ENCODE data around the gene TENT4A. TPM values are rescaled to one million over a fixed set of nuclear protein-coding genes. Genes with fewer than 3 reads are reported as not detected.

Gene TENT4A
- total RNA-seq, 4 donors from 2014 or later: 20.9 to 70.3 (median 28.1) TPM

DNA sequence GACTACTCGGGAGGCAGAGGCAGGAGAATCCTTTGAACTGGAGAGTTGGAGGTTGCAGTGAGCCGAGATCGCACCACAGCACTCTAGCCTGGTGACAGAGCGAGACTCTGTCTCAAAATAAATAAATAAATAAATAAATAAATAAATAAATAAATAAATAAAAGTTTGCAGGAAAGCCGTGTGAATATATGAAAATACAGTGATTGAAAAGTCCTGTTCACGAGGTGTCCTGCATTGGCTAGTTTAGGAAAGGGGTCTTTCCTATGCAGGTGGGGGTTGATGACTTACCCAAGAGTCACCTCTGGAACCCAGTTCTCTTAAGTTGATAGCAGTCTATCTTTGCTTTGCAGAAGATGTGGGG lies 7.3 kb downstream of the TENT4A start:
- WGBS, 2 donors (ENCODE audit: low coverage in 1 of 2): 89 to 91% methylated on average over 5 to 6 of the region's 6 CpGs
- Histone ChIP-seq H3K27me3 (no peaks in the 10 kb centered on the region), H3K36me3 (no peaks in the 10 kb centered on the region), H3K27ac (no peak overlapping the region), H3K9me3 (no peaks in the 10 kb centered on the region), H3K4me3 (no peak overlapping the region), H3K4me1 (peaks cover 45 to 72% (median 48%) of the 10 kb centered on the region in 4 donors)
- no peak for TF ChIP-seq EP300 (IDR thresholded peaks at IDR 0.05; ENCODE audit: low read depth)
- TF ChIP-seq, protein P1, sequence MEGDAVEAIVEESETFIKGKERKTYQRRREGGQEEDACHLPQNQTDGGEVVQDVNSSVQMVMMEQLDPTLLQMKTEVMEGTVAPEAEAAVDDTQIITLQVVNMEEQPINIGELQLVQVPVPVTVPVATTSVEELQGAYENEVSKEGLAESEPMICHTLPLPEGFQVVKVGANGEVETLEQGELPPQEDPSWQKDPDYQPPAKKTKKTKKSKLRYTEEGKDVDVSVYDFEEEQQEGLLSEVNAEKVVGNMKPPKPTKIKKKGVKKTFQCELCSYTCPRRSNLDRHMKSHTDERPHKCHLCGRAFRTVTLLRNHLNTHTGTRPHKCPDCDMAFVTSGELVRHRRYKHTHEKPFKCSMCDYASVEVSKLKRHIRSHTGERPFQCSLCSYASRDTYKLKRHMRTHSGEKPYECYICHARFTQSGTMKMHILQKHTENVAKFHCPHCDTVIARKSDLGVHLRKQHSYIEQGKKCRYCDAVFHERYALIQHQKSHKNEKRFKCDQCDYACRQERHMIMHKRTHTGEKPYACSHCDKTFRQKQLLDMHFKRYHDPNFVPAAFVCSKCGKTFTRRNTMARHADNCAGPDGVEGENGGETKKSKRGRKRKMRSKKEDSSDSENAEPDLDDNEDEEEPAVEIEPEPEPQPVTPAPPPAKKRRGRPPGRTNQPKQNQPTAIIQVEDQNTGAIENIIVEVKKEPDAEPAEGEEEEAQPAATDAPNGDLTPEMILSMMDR (IDR thresholded peaks at IDR 0.05): no peak
- no peak for TF ChIP-seq POLR2A (IDR thresholded peaks at IDR 0.05)
- no peak for TF ChIP-seq POLR2AphosphoS5 (IDR thresholded peaks at IDR 0.05)
- intact Hi-C loops (cut with DNase I; ENCODE audit: low total_unique reads) (no loop called here), in situ Hi-C loops (cut with MboI; ENCODE audit: low pct_ligation_motif_present in 1 of 4, low pct_unique_long_range_greater_than_20kb in 1 of 4, low sequenced_read_pairs in 3 of 4) (no loop called here)
- no peak for DNase-seq

DNA sequence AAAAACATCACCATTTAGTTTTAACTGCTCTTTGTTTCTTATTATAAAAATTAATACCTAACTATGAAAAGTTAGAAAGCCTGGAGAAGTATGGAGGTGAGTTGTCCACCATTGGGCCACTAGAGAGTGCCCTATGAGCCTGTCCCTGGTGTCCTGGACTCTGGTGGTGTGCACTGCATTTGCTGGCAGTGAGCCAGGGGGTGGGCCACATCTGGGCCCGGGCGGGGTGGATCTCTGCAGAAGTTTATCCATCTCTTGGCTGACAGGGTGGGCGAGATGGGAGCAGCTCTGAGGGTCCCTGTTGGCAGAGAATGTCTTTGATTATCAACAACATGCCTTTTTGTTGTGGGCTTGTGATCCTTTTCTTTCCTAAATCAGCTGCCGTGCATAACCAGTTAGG lies 8.2 kb downstream of the TENT4A start:
- no peak overlapping the region for H3K4me3 ChIP-seq
- TF ChIP-seq, protein P1 (IDR thresholded peaks at IDR 0.05): no peak
- TF ChIP-seq EP300 (IDR thresholded peaks at IDR 0.05; ENCODE audit: low read depth) (no peak), POLR2A (IDR thresholded peaks at IDR 0.05) (no peak), POLR2AphosphoS5 (IDR thresholded peaks at IDR 0.05) (no peak)
- WGBS, 2 donors (ENCODE audit: low coverage in 1 of 2): 75% methylated on average over 4 of the region's 4 CpGs; no CpG with 5 or more reads in 1 of the 2 donors
- no peaks in the 10 kb centered on the region for H3K9me3 ChIP-seq
- intact Hi-C loops (cut with DNase I; ENCODE audit: low total_unique reads): no loop called here
- no peak for DNase-seq
- H3K27me3 ChIP-seq: no peaks in the 10 kb centered on the region
- in situ Hi-C loops (cut with MboI; ENCODE audit: low pct_ligation_motif_present in 1 of 4, low pct_unique_long_range_greater_than_20kb in 1 of 4, low sequenced_read_pairs in 3 of 4): no loop called here
- H3K4me1 ChIP-seq: peaks cover 38 to 63% (median 41%) of the 10 kb centered on the region in 4 donors
- no peaks in the 10 kb centered on the region for H3K36me3 ChIP-seq
- peak overlapping the region; percentile 58 to 72 (median 66) for H3K27ac ChIP-seq

DNA sequence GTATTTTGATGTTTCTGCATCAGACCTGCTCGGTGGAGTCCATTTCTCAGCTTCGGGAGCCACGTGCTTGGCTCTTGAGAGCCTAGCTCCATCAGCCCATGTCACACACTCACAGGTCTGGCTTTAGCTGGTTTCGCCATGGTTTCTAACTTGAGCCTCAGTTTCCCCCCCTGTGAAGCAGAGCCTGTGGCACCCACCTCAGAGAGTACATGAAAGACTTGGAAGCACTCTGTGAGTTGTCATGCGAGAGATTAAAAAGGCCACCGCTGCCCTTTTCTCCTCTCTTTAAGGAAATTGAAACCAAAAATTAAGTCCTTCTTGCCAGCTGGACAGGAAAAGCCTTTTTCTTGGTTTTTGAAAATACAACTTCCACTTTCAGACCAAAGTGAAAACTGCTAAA lies 8.8 kb downstream of the TENT4A start:
- Histone ChIP-seq H3K4me3 (peak overlapping the region in 1 of 4 donors; percentile 3), H3K4me1 (peaks cover 33 to 62% (median 35%) of the 10 kb centered on the region in 4 donors), H3K27me3 (no peaks in the 10 kb centered on the region), H3K9me3 (no peaks in the 10 kb centered on the region), H3K36me3 (no peaks in the 10 kb centered on the region), H3K27ac (peak overlapping the region; percentile 58 to 72 (median 66))
- in situ Hi-C loops (cut with MboI; ENCODE audit: low pct_ligation_motif_present in 1 of 4, low pct_unique_long_range_greater_than_20kb in 1 of 4, low sequenced_read_pairs in 3 of 4) (no loop called here), intact Hi-C loops (cut with DNase I; ENCODE audit: low total_unique reads) (no loop called here)
- DNase-seq: no peak
- TF ChIP-seq EP300 (IDR thresholded peaks at IDR 0.05; ENCODE audit: low read depth): no peak
- no peak for TF ChIP-seq POLR2A (IDR thresholded peaks at IDR 0.05)
- TF ChIP-seq, protein P1 (IDR thresholded peaks at IDR 0.05): no peak
- no peak for TF ChIP-seq POLR2AphosphoS5 (IDR thresholded peaks at IDR 0.05)
- WGBS, 2 donors (ENCODE audit: low coverage in 1 of 2): 42 to 50% methylated on average over 6 of the region's 6 CpGs

DNA sequence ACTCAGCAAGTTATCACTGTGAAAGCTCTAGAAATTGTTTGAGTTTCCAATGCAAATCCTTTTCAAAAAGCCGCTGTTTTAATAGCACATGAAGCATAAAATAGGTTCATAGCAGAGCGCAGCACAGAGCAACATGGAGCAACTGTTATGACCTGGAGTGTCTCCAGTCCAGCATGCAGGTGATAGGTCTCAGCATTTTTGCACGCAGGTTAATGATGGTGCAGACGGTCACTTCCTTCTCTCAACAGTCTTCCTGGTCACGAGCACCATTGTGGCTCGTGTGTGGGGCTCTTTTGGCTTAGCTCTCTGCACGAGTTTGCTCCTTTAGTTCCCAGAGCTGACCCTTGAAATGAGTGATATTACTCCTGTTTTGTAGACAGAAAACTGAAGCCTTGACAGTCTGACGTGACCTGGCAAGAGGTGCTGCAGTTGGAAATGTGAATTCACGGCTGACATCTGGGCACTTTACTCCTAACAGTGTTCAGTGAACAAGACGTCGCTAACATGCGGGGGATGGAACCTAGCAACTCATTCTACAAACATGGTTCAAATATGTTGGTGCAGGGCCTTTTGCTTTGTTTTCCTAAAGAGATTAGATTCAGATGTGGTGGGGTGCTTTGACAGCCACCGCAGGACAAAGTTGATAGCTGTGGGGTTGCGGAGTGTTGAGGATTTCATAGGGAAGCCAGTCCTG lies 10.0 kb downstream of the TENT4A start:
- intact Hi-C loops (cut with DNase I; ENCODE audit: low total_unique reads) (no loop called here), in situ Hi-C loops (cut with MboI; ENCODE audit: low pct_ligation_motif_present in 1 of 4, low pct_unique_long_range_greater_than_20kb in 1 of 4, low sequenced_read_pairs in 3 of 4) (no loop called here)
- Histone ChIP-seq H3K27me3 (no peaks in the 10 kb centered on the region), H3K4me1 (peaks cover 26 to 60% (median 30%) of the 10 kb centered on the region in 4 donors), H3K27ac (peak overlapping the region in 3 of 4 donors; percentile 27 to 72 (median 58)), H3K36me3 (no peaks in the 10 kb centered on the region), H3K9me3 (no peaks in the 10 kb centered on the region), H3K4me3 (no peak overlapping the region)
- TF ChIP-seq POLR2A (IDR thresholded peaks at IDR 0.05) (no peak), POLR2AphosphoS5 (IDR thresholded peaks at IDR 0.05) (no peak), EP300 (IDR thresholded peaks at IDR 0.05; ENCODE audit: low read depth) (no peak)
- TF ChIP-seq, protein P1 (IDR thresholded peaks at IDR 0.05): no peak
- no peak for DNase-seq
- WGBS, 2 donors (ENCODE audit: low coverage in 1 of 2): 75 to 90% methylated on average over 3 to 14 of the region's 14 CpGs
